Parathyroid adenoma (tissue), 2 donors: ENCODE results near the gene PCYOX1L.
"Not testable (repeated sequence)": the region's sequence is repeated elsewhere in the genome, so short reads cannot be mapped to it uniquely, and the experiment has no call there.

Experiments used
- H2AFZ ChIP-seq: fragments of 300-600 bp; sonication (generic); one replicate; pipeline ENCODE4 v1.7.0; 2017; ENCODE audit warnings: antibody characterized with exemption, mild to moderate bottlenecking
- H3K27ac ChIP-seq: fragments of 300-600 bp; sonication (generic); one replicate; pipeline ENCODE4 v1.7.0; 2017
- H3K27me3 ChIP-seq: fragments of 300-600 bp; sonication (generic); one replicate; pipeline ENCODE4 v1.7.0; 2017; ENCODE audit warnings: low read length; ENCODE audit not compliant: control insufficient read depth, insufficient read depth
- H3K36me3 ChIP-seq: fragments of 300-600 bp; sonication (generic); one replicate; pipeline ENCODE4 v1.7.0; 2017; ENCODE audit warnings: low read length; ENCODE audit not compliant: control insufficient read depth, insufficient read depth
- H3K4me1 ChIP-seq: fragments of 300-600 bp; sonication (generic); one replicate; pipeline ENCODE4 v1.7.0; 2017; ENCODE audit warnings: control low read depth
- H3K4me2 ChIP-seq: fragments of 300-600 bp; sonication (generic); one replicate; pipeline ENCODE4 v1.7.0; 2017; ENCODE audit warnings: low read length
- H3K4me3 ChIP-seq: fragments of 300-600 bp; sonication (generic); one replicate; pipeline ENCODE4 v1.7.0; 2017; ENCODE audit warnings: low read depth, low read length
- H3K79me2 ChIP-seq: fragments of 300-600 bp; sonication (generic); one replicate; pipeline ENCODE4 v1.7.0; 2017; ENCODE audit warnings: control low read depth
- H3K9ac ChIP-seq: fragments of 300-600 bp; sonication (generic); one replicate; pipeline ENCODE4 v1.7.0; 2017; ENCODE audit warnings: mild to moderate bottlenecking
- H3K9me3 ChIP-seq: fragments of 300-600 bp; sonication (generic); one replicate; pipeline ENCODE4 v1.7.0; 2017; ENCODE audit warnings: low read length; ENCODE audit not compliant: control insufficient read depth
- TF ChIP-seq, protein P1 (sequence below): fragments of 300-600 bp; sonication (generic); IDR thresholded peaks from one replicate; pipeline ENCODE4 v1.7.0; 2017; ENCODE audit warnings: antibody characterized with exemption, mild to moderate bottlenecking
- donor health status: primary hyperparathyroidism.

Gene PCYOX1L

DNA sequence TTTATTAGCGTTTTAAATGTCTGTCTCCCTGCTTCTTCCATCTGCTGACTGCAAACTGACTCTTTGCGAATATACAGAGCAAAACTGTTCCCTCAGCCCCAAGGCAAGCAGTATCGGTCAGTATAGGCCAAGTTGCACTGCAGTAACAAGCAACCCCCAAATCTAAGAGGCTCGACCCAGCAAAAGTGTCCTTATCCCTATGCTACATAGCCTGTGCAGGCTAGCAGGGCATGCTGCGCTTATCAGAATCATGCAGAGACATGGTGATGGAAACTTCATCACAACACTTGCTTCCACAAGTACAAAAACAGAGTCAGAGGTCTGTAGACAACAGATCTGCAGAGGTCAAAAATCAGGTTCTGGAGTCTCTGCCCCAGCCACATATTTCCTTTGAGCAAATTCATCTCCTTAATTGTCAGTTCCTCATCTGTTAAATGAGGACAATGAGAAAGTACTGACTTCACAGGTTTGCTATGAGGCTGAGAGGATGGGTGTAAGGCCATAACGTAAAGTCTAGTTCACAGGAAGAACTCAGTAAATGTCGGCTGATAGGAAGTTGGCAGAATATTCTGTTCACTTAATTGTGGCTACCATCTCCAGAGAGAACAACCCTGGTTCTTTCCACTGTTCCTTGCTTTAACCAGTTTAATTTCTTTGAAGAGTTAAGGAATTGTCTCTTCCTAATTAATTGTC lies 30.8 kb downstream of the PCYOX1L start:
- TF ChIP-seq, protein P1, sequence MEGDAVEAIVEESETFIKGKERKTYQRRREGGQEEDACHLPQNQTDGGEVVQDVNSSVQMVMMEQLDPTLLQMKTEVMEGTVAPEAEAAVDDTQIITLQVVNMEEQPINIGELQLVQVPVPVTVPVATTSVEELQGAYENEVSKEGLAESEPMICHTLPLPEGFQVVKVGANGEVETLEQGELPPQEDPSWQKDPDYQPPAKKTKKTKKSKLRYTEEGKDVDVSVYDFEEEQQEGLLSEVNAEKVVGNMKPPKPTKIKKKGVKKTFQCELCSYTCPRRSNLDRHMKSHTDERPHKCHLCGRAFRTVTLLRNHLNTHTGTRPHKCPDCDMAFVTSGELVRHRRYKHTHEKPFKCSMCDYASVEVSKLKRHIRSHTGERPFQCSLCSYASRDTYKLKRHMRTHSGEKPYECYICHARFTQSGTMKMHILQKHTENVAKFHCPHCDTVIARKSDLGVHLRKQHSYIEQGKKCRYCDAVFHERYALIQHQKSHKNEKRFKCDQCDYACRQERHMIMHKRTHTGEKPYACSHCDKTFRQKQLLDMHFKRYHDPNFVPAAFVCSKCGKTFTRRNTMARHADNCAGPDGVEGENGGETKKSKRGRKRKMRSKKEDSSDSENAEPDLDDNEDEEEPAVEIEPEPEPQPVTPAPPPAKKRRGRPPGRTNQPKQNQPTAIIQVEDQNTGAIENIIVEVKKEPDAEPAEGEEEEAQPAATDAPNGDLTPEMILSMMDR = no peak
- Histone ChIP-seq H3K9ac (no peak overlapping the region), H3K36me3 (no peaks in the 10 kb centered on the region), H3K4me3 (no peak overlapping the region), H3K9me3 (no peaks in the 10 kb centered on the region), H3K79me2 (no peaks in the 10 kb centered on the region), H3K4me2 (no peak overlapping the region), H2AFZ (no peak overlapping the region), H3K4me1 (no peaks in the 10 kb centered on the region), H3K27ac (no peak overlapping the region), H3K27me3 (no peaks in the 10 kb centered on the region)

DNA sequence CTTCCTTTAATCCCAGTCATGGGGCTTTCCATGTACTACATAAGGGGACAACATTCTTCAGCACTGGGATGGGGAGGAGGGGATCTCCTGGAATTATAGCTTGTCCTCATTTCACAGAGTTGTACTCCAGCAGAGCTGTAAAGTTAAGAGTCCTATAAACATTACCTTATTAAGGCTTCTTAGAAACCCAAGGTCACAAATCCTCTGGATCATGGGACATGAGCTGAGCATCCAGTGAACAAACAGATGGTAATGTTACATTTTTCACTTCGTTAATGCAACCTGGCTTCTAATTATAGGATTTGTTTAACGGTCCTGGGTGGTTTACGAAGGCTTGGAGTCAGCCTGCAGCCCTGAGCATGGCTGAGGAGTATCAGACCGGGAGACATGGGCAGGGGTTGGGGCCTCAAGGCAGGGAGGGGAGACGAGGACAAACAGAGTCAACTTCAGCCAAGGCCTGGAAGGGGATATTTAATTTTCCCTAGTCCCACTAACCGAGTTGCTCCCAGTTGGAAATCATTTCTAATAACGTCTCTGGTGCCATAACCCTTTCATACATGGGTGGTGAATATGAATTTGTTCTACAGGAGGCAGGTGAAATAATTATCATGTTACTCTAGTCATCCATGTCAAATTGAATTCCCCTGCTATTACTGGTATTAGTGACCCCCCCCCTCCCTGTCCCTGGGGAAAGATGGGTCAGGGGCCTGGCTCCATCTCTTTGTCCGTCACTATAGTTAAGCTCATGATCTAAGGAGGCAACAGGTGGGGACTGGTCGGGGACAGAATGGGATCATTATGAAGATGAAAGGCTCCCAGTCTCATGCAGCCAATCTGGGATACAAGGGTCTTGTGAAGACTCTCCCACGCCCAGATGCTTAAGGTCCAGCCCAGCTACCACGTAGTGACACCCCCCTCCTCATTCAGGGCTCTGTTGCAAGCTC lies 32.0 kb downstream of the PCYOX1L start:
- Histone ChIP-seq H3K27me3 (no peaks in the 10 kb centered on the region), H3K4me2 (no peak overlapping the region), H3K4me3 (no peak overlapping the region), H3K9me3 (no peaks in the 10 kb centered on the region), H3K9ac (no peak overlapping the region), H2AFZ (no peak overlapping the region), H3K4me1 (no peaks in the 10 kb centered on the region), H3K36me3 (no peaks in the 10 kb centered on the region), H3K79me2 (no peaks in the 10 kb centered on the region), H3K27ac (no peak overlapping the region)
- TF ChIP-seq, protein P1 = no peak

DNA sequence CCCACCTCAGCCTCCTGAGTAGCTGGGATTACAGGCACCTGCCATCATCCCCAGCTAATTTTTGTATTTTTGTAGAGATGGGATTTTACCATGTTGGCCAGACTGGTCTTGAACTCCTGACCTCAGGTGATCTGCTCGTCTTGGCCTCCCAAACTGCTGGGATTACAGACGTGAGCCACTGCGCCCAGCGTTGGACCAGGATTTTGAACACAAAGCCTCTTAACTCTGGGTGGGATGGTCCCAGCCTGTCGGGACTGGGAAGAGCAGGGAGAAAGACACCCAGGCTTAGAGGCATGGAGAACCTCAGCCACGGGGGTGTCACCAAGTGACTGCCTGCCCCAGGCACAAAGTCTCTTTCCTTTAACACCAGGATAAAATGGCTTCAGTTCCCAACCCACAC lies 33.2 kb downstream of the PCYOX1L start:
- not testable (repeated sequence) for H3K27me3 ChIP-seq, H3K27ac ChIP-seq, H2AFZ ChIP-seq, H3K9me3 ChIP-seq, H3K9ac ChIP-seq, H3K4me3 ChIP-seq, H3K4me2 ChIP-seq, H3K79me2 ChIP-seq, H3K36me3 ChIP-seq, H3K4me1 ChIP-seq

DNA sequence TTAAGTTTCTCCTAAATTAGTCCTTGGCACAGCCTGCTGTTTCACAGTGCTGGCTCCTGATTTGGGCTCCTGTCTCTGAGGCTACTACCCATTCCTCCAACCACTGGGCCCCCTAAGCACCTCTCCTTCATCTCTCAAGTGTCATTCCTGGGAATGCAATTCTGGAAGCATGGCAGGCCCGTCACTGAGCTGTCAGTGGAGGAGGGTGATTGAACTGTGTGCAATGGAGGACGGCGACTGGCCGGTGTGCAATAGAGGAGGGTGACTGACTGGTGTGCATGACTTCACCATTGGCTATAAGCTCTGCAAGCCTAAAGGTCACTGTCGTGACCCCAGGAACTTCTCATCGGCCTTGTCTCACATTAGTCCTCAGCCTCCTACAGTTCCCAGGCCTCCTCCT lies 33.7 kb downstream of the PCYOX1L start:
- no peaks in the 10 kb centered on the region for H3K4me1 ChIP-seq
- H3K9me3 ChIP-seq = no peaks in the 10 kb centered on the region
- TF ChIP-seq, protein P1 = no peak
- H3K4me3 ChIP-seq = no peak overlapping the region
- H3K27ac ChIP-seq = no peak overlapping the region
- no peak overlapping the region for H2AFZ ChIP-seq
- no peaks in the 10 kb centered on the region for H3K27me3 ChIP-seq
- H3K36me3 ChIP-seq = no peaks in the 10 kb centered on the region
- no peak overlapping the region for H3K9ac ChIP-seq
- H3K4me2 ChIP-seq = no peak overlapping the region
- no peaks in the 10 kb centered on the region for H3K79me2 ChIP-seq

DNA sequence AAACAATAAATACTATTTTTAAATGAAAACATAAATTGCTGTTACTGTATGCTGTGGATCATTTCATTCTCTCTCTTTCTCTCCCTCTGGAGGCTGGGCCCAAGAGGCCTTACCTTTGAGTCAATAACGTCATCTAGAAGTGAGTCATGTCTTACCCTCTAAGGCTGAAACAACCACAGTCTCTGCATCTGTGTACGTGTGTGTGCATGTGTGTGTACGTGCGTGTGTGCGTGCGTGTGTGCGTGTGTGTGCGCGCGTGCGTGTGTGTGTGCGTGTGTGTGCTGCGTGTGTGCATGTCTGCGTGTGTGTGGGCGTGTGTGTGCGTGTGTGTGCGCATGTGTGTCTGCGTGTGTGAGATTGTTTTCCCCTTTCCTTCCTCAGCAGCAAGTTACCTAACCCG lies 34.9 kb downstream of the PCYOX1L start:
- H3K36me3 ChIP-seq = no peaks in the 10 kb centered on the region
- H3K9ac ChIP-seq = no peak overlapping the region
- H3K4me2 ChIP-seq = no peak overlapping the region
- TF ChIP-seq, protein P1 = no peak
- H3K79me2 ChIP-seq = no peaks in the 10 kb centered on the region
- H2AFZ ChIP-seq = no peak overlapping the region
- no peaks in the 10 kb centered on the region for H3K4me1 ChIP-seq
- no peak overlapping the region for H3K4me3 ChIP-seq
- no peak overlapping the region for H3K27ac ChIP-seq
- H3K27me3 ChIP-seq = no peaks in the 10 kb centered on the region
- H3K9me3 ChIP-seq = no peaks in the 10 kb centered on the region

DNA sequence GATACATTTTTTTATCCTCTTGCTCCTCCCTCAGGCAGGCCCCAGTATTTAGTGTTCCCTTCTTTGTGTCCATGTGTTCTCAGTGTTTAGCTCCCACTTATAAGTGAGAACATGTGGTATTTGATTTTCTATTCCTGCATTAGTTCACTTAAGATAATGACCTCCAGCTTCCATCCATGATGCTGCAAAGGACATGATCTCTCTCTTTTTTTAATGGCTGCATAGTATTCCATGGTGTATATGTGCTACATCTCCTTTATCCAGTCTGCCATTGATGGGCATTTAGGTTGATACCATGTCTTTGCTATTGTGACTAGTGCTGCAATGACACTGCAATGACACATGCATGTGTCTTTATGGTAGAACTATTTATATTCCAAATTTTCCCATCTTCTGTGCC lies 37.1 kb downstream of the PCYOX1L start:
- H3K4me3 ChIP-seq, H3K27me3 ChIP-seq, H3K4me1 ChIP-seq, H3K36me3 ChIP-seq, H2AFZ ChIP-seq, H3K79me2 ChIP-seq, H3K9ac ChIP-seq, H3K27ac ChIP-seq, H3K4me2 ChIP-seq, H3K9me3 ChIP-seq: not testable (repeated sequence)
